HG02798 (cell line): ENCODE results near the gene SEMA6B.
"Not testable (repeated sequence)": the region's sequence is repeated elsewhere in the genome, so short reads cannot be mapped to it uniquely, and the experiment has no call there.

Experiments used
- ATAC-seq: cut with Tn5 transposase; IDR thresholded peaks from one replicate; pipeline ENCODE4 v1.9.1; 2021; ENCODE audit warnings: mild to moderate bottlenecking; ENCODE audit not compliant: unreplicated experiment, poor library complexity

The SEMA6B gene

DNA sequence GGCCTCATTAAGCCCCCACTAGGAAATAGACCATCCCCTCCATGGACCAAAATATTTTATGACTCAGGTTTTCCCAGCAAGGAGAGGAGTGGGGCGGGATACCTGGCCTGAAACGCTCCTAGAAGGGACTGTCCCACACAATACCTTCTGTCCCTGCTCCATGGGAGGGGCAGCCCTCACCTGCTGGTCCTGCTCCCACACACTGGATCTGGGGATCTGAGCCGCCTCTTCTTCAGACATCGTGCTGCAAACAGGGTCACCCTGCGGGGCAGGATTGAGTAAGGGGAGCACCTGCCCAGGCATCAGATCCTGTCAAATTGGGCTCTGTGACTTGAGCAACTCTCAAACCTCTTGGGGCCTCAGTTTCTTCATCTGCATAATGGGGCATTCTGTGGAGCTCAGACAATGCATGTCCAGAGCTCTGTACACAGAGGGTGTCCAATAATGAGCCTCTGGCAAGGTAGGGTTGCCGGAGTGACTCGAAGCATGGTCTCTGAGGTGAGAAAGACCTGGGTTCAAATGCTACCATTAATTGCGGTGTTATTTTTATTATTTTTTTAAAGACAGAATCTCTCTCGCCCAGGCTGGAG lies 25.6 kb downstream of the SEMA6B start:
- ATAC-seq, result no peak

DNA sequence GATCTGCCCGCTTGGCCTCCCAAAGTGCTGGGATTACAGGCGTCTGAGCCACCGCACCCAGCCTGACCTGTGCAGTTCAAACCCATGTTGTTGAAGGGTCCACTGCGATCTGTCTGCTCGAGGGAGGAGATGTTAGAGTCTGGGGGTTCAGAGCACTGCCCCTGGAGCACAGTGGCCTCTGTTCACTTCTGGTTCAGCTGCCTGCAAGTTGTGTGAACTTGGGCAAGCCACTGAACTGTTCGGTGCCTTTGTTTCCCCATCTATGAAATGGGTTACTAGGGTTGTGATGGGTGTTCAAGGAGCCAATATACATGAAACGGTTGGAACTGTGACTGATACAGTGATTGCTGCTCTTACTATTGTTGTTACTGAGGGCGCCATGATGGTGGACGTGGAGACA lies 26.1 kb downstream of the SEMA6B start:
- ATAC-seq, result no peak

DNA sequence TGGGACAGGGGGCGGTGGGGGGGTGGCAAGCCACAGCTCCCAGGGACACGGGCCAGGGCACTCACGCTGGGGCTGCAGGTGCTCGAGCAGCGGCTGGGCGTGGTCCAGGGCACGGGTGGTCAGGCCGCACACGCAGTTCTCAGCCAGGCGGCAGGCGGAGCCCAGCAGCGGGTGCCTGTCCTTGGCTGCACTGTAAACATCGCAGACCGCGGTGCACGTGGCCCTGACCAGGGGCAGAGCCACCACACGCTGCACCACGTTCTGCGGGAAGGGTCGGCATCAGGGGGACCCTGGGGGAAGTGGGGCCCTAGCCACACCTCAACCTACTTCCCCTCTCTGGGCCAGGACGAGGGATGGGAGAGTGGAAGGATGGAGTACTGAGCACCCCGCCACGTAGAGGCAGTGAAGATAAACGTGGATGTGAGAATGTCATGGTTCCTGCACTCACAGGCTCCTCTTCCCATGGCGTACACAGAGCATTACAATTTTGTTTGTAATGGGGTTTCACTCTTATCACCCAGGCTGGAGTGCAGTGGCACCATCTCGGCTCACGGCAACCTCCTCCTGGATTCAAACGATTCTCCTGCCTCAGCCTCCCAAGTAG lies 27.8 kb downstream of the SEMA6B start:
- ATAC-seq, result no peak

DNA sequence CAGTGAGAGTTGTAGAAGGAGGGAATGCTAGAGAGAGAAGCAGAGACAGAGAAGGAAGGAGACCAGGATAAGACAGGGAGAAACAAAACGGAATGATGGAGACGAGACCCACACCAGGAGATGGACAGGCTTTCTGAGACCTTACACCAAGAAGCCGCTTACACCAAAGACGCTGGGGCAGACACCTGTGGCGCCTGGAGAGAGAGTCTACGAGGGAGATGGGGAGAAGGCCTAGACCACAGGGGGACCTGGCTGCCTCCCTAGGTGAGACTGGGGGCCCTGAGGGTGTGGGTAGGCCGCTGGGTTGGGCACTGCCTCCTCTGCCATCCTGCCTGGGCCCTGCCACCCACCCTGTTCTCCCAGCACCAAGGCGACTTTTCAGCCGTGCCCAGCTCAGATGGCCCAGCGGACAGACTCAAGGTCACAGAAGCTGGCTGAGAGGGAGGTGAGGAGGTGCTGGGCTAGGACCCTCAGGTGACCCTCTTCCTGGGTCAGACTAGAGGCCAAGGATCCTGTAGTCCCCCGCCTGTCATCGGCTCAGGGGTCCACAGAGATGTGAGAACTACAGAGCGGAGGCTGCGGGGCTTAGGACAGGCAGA lies 29.5 kb downstream of the SEMA6B start:
- no peak for ATAC-seq

DNA sequence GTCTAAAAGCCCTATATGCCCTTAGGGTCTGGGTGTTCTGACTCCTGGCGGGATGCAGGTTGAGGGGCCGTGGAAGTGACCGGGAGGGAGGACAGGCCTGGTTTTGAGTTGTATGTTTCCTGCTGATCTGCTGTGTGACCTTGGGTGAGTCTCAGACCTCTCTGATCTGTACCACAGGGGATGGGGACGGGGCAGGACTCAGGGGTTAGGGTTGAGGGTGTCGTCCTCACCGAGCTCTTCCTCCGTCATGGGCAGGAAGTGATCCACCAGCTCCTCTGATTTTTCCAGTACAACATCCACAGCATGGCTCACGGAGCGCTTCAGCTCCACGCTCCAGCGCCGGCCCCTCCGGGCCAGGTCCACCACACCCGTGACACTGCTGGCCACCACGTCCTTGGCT lies 30.6 kb downstream of the SEMA6B start:
- no peak for ATAC-seq

DNA sequence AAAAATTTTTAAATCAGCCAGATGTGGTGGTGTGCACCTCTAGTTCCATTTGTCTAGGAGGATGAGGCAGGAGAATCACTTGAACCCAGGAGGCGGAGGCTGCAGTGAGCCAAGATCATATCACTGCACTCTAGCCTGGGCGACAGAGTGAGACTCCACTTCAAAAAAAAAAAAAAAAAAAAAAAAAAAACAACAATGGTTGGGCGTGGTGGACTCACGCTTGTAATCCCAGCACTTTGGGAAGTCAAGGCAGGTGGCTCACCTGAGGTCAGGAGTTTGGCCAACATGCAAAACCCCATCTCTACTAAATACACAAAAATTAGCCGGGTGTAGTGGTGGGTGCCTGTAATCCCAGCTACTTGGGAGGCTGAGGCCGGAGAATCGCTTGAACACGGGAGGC lies 32.1 kb downstream of the SEMA6B start:
- ATAC-seq, result not testable (repeated sequence)

DNA sequence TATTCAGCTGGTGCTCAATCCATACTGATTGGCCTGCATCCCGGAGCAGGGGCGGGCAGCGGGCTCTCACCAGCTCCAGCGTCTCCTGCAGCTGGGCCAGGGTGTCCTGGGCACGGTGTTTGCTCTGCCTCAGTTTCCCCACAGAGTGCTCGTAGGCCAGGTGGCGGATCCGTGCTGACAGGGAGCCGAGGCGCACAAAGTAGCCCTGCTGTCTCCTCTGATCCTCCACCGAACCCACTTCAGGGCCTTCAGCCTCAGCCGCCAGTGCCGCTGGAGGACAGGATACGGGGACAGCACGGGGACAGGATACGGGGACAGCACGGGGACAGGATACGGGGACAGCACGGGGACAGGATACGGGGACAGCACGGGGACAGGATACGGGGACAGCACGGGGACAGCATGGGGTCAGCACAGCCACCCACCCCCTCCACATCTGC lies 33.9 kb downstream of the SEMA6B start:
- ATAC-seq, result no peak

DNA sequence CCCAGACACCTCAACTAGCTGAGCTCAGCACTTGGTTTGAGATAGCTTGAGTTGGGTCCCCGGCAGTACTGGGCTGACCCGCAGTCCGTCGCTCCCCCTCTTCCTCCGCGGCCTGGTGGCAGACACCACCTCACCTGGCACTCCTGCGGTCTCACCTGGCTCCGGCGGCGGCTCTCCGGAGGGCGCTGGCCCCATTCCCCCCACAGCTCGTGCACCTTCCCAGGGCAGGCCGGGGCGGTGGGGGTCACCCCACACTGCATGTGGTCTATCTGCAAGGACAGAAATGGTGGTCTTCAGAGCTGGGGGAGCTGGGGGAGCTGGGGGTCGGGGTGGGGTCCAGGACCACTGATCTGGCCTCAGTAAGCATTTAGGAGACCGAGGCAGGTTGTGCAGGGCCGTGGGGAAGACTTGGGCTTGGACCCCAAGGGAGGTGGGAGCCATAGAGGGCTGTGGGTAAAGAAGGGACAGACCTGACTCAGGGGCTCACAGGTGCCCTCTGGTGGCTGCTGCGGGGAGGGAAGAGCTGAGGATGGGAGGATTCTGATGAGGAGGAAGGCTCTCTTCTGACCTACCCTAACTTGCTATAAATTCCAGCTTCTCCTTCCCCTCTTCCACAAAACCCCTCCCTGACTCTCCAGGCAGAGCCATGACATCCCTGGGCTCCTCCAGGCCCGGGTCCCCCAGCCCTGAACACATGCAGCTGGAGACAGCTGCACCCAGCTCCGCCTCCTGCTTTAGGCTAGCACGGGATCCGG lies 34.5 kb downstream of the SEMA6B start:
- no peak for ATAC-seq

DNA sequence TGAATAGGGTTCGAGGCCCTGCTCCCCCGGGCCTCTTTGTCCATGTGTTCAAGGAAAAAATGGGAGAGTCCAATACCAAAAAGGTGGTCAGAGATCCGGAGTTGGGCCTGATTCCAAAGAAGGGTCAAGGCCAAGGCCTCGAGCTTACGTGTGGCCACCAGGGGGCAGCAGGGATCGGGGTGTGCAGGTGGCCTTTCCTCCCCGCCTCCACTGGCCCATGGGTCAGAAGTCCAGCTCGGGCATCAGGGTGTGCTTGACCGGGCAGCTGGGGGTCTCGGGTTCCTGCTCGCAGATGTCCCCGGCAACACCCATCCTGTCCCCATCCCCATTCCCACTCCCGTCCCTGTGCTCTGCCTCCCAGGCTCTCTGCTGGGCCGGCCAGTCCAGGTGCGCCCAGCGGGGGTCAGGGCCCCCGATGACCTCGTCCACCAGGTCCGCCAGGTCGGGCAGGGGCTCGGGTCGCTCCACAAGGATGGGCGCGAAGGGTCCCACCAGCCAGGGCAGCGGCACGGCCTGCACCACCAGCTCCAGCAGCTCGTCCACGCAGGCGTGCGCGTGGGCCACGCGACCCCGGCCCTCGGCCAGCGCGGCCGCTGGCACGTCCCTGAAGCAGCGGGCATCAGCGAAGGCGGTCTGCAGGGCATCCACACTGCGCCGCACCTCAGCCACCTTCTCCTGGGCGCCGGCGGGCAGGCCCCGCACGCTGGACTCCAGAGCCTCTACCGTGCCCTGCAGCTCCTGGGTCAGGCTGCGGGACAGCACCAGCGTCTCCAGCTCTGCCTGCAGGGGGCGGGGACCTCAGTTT lies 36.0 kb downstream of the SEMA6B start:
- ATAC-seq, result no peak

DNA sequence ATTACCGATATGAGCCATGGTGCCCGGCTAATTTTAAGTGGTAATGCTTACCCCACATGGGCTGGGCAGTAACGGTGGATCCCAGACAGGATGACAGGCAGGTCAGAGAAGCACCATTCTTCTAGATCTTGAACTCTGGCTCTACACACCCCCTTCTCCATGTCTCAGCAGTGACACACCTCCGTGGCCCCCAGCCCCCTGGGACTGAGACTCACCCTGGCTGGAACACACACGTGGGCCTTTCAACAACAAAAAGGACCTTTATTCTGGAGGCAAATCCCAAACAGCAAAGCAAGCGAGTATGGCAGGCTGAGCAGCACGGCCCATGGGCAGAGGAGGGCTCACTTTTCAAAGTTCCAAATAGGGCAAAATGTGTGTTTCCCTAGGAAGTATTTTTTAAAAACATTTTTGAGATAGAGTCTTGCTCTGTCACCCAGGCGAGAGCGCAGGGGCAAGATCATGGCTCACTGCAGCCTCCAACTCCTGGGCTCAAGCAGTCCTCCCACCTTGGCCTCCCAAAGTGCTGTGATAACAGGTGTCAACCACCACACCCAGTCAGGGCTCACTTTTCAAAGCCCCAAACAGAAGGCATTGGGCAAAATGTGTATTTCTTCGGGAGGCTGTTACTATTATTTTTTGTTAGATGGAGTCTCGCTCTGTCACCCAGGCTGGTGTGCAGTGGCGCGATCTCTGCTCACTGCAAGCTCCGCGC lies 37.0 kb downstream of the SEMA6B start:
- ATAC-seq, result no peak

DNA sequence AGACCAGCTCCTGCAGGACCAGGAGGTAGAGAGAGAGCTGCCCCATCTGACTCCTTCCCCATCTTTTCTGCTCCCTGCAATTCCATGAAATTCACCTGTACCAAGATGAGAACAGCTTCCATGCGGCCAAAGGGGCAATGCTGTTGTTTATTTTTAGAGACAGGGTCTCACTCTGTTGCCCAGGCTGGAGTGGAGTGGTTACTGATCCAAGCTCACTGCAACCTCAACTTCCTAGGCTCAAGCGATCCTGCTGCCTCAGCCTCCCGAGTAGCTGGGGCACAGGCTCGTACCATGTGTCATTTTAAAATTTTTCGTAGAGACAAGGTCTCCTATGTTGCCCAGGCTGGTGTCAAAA lies 37.6 kb downstream of the SEMA6B start:
- no peak for ATAC-seq

DNA sequence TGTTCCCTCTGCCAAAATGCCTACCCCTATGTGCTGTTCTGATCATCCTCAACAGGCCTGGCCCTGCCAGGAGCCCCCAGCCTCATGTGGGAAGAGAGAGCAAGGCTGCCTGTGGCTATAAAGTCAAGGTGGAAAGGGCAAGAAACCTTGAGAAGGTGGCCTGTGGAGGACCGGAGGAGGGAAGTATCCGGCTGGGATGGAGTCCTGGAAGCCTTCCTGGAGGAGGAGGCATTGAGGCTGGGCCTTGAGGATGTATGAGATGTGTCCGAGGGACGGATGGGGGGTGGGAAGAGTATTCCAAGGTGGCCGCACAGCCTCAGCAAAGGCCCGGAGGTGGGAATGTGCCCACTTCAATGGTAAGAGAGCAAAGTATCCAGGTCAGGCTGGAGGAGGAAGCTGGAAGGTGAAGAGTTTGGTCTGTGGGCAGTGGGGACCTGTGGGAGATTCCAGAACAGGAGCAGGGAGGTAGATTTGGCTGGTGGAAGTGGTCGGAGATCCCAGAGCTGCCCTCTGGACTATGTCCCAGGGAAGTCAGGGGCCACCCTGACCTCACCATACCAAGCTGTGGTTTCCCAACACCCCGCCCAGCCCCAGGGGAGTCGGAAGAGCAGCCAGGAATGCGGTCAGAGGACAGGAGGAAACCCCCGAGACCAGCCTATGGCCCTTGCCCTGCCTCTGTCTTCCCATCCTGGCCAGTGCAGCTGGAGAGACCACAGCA lies 38.2 kb downstream of the SEMA6B start:
- ATAC-seq, result no peak

DNA sequence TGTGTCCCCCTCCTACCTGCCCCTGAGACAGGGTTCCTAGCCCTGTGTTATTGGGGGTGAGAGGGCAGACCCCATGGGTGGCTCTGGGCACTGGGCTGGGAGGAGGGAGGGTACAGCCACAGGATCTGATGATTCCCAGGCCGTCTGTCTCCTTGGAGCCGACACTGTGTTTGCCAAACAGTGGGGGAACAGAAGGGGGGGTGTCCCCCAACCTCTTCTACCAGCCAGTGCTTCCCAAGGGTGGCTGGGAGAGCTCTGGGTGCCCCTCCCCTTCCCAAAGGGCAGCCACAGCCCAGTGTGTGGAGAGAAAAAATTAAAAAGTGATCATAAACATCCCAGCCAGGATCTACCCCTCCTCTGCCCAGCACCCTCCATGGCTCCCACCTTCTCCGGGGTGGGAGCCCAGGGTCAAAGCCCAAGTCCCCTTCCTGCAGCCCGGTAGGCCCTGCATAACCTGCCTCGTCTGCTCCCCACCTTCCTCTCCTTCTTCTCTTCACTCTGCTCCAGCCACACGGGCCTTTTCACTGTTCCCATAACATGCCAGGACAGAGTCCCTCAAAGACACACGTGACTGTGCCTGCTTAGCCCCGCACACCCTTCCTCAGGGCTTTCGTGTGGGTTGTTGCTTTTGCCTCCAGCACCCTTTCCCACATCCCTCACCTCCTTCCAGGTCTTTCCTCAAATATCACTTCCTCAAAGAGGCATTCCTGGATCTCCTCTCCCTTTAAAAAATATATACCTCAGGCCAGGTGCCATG lies 39.8 kb downstream of the SEMA6B start:
- ATAC-seq, result no peak

DNA sequence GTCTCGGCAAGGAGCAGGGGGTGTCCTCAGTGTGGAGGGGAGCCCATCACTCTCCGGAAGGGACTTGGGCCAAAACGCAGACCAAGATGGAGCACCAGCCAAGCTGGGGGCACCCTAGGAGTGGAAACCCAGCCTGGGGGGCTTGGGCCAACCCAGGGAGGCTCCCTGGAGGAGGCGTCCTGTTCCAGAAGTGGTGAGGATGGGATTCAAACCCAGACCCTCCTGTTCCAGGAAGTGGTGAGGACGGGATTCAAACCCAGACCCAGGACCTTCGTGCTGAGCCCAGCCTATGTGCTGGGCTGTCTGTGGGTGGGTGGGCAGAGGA lies 40.4 kb downstream of the SEMA6B start:
- ATAC-seq, result no peak

DNA sequence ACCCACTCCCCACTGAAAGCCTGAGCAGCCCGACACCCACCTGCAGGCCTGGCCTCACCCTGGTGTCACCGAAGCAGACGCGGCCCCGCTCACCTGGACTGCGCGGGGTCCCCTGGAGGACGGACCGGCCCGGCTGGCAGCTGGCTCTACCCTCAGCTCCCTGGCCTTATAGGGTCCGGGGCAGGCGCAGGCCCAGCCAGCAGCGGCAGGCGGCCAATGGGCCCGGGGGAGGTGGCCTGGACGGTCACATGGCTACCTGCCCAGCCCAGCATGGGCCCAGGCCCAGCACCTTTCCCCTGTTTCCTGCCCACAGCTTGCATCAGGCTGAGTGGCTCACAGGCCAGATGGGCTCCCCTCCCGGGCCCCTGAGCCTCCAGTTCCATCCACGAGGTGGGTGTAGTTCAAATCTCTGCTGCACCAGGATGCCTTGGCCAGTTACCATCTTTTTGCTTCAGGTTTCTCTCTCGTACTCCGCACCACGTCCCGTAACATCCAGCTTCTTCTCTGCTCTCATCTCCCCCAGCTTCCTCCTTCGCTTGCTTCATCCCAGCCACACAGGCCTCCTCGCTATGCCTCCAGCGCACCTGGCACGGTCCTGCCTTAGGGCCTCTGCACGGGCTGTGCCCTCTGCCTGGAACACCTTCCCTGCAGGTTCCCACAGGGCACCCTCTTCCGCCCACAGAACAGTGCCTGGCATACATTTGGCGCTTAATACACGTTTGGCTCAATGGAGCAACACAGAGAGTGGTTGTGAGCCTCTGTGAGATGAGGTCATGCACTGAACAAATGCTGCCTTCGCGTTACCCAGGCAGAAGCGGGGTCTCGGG lies 40.9 kb downstream of the SEMA6B start, which contains the start of gene PLIN4:
Gene PLIN4, minus strand, starts transcription at position 142 of the 827 bp plus-strand sequence. CDS start 214 bp downstream, outside the sequence.
- ATAC-seq, result no peak

DNA sequence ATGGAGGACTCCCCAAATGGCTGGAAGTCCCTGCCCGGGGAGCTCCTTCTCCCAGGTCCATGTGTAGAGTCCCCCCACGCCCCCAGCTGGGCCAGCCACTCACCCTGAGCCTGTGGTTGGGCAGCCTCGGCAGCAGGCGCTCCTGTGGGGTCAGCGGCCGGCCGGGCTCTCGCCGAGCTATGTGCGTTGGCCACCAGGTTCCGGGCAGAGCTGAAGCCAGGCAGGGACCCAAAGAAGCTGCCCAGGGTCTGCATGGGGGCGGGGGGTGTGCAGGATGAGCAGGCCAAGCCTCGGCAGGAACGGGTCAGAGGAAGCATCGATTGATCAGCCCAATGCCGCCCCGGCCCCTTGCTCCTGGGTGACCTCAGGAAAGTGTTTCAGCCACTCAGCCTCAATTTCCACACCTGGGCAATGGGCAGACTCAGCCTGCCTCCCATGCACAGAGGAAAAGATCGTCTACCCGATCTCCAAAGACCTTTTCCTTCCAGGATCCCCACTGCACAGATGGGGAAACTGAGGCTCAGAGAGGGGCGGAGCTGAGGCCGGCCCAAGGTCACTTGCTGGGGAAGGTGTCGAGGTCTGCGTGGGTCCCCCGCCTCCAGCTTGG lies 41.9 kb downstream of the SEMA6B start:
- ATAC-seq, result no peak

DNA sequence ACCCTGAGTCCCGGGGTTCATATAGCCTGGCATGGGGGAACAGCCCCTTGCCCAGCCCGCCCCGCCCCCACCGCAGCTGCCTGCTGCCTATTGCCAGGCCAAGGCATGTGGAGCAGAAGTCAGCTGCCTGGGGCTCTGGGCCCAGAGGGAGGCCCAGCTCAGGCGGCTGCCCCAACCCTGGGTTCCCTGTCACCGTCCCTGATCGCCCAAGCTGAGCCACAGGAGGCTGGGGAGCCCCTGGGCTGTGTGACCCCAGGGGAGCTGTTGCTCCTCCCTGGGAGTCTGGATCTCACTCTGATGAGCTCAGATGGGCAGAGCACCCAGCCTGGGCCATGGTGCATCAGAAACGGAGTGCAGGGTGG lies 42.6 kb downstream of the SEMA6B start:
- no peak for ATAC-seq
